Smooth muscle cell (in vitro differentiated cells): ENCODE measurements around the gene NPAS2. TPM values are rescaled to one million over a fixed set of nuclear protein-coding genes. Genes with fewer than 3 reads are reported as not detected.
A peak's percentile ranks its signal among the peaks of the same experiment; 100 is the strongest.

ENCODE experiments used
- DNase-seq: peaks from one replicate; lab custom pipeline; 2025; ENCODE audit not compliant: unreplicated experiment; lab: John Stamatoyannopoulos, UW
- H2AFZ ChIP-seq: fragments of 200-600 bp; sonication (generic); 2 replicates; pipeline ENCODE4 v1.6.0; 2016; ENCODE audit warnings: antibody characterized with exemption, low read depth, mild to moderate bottlenecking
- H3F3A ChIP-seq: fragments of 200-600 bp; sonication (generic); 2 replicates; pipeline ENCODE4 v1.6.0; 2017; ENCODE audit warnings: antibody characterized with exemption, low read depth
- H3K27ac ChIP-seq: fragments of 200-600 bp; sonication (generic); 2 replicates; pipeline ENCODE4 v1.5.1; 2016; ENCODE audit warnings: low read depth, mild to moderate bottlenecking
- H3K27me3 ChIP-seq: fragments of 200-600 bp; sonication (generic); 2 replicates; pipeline ENCODE4 v1.6.1; 2016; ENCODE audit warnings: low read depth, mild to moderate bottlenecking
- H3K36me3 ChIP-seq: fragments of 200-600 bp; sonication (generic); 2 replicates; pipeline ENCODE4 v1.5.1; 2016; ENCODE audit warnings: low read depth
- H3K4me1 ChIP-seq: fragments of 200-600 bp; sonication (generic); 2 replicates; pipeline ENCODE4 v1.5.1; 2016; ENCODE audit warnings: low read depth
- H3K4me2 ChIP-seq: fragments of 200-600 bp; sonication (generic); 2 replicates; pipeline ENCODE4 v1.6.0; 2016; ENCODE audit warnings: mild to moderate bottlenecking
- H3K4me3 ChIP-seq: fragments of 200-600 bp; sonication (generic); 2 replicates; pipeline ENCODE4 v1.5.1; 2016; ENCODE audit warnings: mild to moderate bottlenecking
- H3K79me2 ChIP-seq: fragments of 200-600 bp; sonication (generic); 2 replicates; pipeline ENCODE4 v1.6.0; 2016; ENCODE audit warnings: low read depth, mild to moderate bottlenecking
- H3K9ac ChIP-seq: fragments of 200-600 bp; sonication (generic); 2 replicates; pipeline ENCODE4 v1.6.0; 2016; ENCODE audit warnings: low read depth
- H3K9me3 ChIP-seq: fragments of 200-600 bp; sonication (generic); replicated peaks from 2 replicates; pipeline ENCODE4 v1.5.1; 2016; ENCODE audit warnings: low read depth
- H4K20me1 ChIP-seq: fragments of 200-600 bp; sonication (generic); 2 replicates; pipeline ENCODE4 v1.6.0; 2016; ENCODE audit warnings: low read depth
- CTCF ChIP-seq: fragments of 200-600 bp; sonication (generic); IDR thresholded peaks from 2 replicates; pipeline ENCODE4 v1.5.1; 2017; ENCODE audit warnings: borderline replicate concordance, mild to moderate bottlenecking, antibody characterized with exemption; ENCODE audit not compliant: insufficient read depth, poor library complexity, severe bottlenecking
- WGBS: methylation state at CpG from one replicate; pipeline ENCODE4 v1.1.7; 2016; ENCODE audit warnings: low lambda C conversion rate; 5-methylcytosine and 5-hydroxymethylcytosine counted together
- polyA plus RNA-seq: library from polyadenylated mRNA; unstranded; fragments of >200 nt; fragmentation: Nextera tagmentation; extraction: Ambion mirVana; gene quantifications from 2 replicates; pipeline ENCODE4 v1.2.1, GENCODE V29; 2016
- total RNA-seq: library from RNA; depleted of rRNA; stranded (reverse); fragments of >200 nt; gene quantifications from 2 replicates; pipeline ENCODE4 v1.2.3, GENCODE V29; 2014

Gene NPAS2
- total and polyA plus RNA-seq, 2 experiments from 2014 or later: 20.2 to 20.7 TPM

- Histone ChIP-seq H3K27ac (no peak overlapping the region), H3K27me3 (no peaks in the 10 kb centered on the region), H3K79me2 (no peaks in the 10 kb centered on the region), H3K4me3 (no peak overlapping the region), H3K36me3 (no peaks in the 10 kb centered on the region), H3K4me1 (peaks cover 4% of the 10 kb centered on the region), H3K4me2 (no peak overlapping the region), H4K20me1 (no peaks in the 10 kb centered on the region), H3K9me3 (no peaks in the 10 kb centered on the region), H3F3A (no peaks in the 10 kb centered on the region), H3K9ac (no peak overlapping the region), H2AFZ (no peak overlapping the region)
- WGBS: 91% methylated on average over 6 of the region's 6 CpGs
- TF ChIP-seq CTCF: no peak
- DNase-seq: no peak
Observed at GRCh38 chr2:100954044-100954420, 134.1 kb downstream of the NPAS2 start.

DNA sequence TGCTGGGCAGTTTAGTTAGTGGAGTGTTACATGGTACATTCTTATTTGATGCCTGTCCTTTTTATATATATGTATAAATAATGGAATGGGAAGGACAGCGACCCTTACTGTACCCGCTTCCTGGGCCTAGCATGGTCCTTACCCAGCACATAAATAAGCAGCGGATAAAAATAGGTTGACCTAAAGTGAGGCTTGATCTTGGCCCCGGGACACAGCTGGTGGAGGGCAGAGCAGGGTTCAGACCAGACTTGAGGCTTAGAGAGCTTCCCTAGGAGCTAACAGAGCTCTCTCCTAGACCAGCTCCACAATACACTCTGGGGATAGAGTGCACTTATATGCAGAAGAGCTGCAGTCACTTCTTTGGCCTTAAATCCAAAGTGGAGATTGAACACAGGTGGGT is 135.3 kb downstream of the NPAS2 start:
- DNase-seq: no peak
- WGBS: 97% methylated on average over 4 of the region's 4 CpGs
- H3K36me3 ChIP-seq: no peaks in the 10 kb centered on the region

DNA sequence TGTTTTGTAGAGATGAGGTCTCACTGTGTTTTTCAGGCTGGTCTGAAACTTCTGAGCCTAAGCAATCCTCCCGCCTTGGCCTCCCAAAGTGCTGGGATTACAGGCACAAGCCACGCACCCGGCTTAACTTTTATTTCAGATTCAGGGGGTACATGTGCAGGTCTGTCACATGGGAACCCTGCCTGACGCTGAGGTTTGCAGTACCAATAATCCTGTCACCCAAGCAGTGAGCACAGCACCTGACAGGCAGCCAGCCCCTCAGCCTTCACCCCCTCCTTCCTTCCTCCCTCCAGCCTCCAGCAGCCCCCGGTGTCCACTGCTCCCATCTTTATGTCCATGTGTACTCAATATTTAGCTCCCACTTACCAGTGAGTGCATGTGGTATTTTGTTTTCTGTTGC is 136.1 kb downstream of the NPAS2 start:
- H2AFZ ChIP-seq: no peak overlapping the region
- no peaks in the 10 kb centered on the region for H3K9me3 ChIP-seq
- H3F3A ChIP-seq: no peaks in the 10 kb centered on the region
- H3K36me3 ChIP-seq: no peaks in the 10 kb centered on the region
- 99% methylated on average over 5 of the region's 5 CpGs for WGBS
- no peak overlapping the region for H3K4me3 ChIP-seq
- no peak for TF ChIP-seq CTCF
- H3K27me3 ChIP-seq: no peaks in the 10 kb centered on the region
- H3K4me1 ChIP-seq: no peaks in the 10 kb centered on the region
- no peaks in the 10 kb centered on the region for H4K20me1 ChIP-seq
- DNase-seq: no peak
- H3K79me2 ChIP-seq: no peaks in the 10 kb centered on the region
- no peak overlapping the region for H3K27ac ChIP-seq
- H3K4me2 ChIP-seq: no peak overlapping the region
- H3K9ac ChIP-seq: no peak overlapping the region

More for the DNA sequence above, 135.3 kb downstream of the NPAS2 start:
- H3K9me3 ChIP-seq: no peaks in the 10 kb centered on the region
- no peak overlapping the region for H3K4me3 ChIP-seq
- H3K27ac ChIP-seq: no peak overlapping the region
- no peaks in the 10 kb centered on the region for H3K4me1 ChIP-seq
- H3K79me2 ChIP-seq: no peaks in the 10 kb centered on the region
- TF ChIP-seq CTCF: no peak
- H3F3A ChIP-seq: no peaks in the 10 kb centered on the region
- no peaks in the 10 kb centered on the region for H4K20me1 ChIP-seq
- no peak overlapping the region for H2AFZ ChIP-seq
- no peak overlapping the region for H3K9ac ChIP-seq
- no peaks in the 10 kb centered on the region for H3K27me3 ChIP-seq
- H3K4me2 ChIP-seq: no peak overlapping the region

DNA sequence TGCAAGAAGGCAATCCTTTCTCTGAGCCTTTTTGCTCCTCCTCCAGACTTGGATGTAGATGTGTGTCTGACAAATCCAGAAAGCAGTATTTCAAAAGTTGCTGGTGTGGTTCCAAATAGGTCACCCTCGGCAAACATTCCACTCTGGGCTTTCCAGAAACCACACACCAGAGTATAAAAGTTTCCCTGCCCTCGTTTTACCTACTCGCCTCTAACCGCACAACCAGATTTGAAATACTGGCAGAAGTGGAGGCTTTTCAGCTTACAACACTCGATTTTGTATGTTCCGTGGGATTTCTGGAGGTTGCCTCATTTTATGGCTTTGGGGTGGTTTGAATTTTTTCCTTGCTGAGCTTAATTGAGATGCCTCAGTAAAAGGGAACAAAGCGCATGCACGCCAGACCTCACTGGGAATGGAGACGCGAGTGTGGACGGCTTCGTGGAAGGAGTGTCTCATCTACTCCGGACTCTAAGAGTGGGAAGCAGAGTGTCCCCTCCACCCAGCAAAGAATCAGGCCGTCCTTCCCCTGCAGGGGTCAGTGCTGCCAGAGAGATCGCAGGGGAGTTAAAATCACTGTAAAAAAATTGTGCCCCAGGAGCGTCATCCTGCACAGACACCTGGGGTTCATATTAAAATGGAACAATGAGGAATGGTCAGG is 138.2 kb downstream of the NPAS2 start:
- peak; percentile 5 for TF ChIP-seq CTCF
- H3K4me2 ChIP-seq: peak overlapping the region; percentile 66
- no peaks in the 10 kb centered on the region for H3K4me1 ChIP-seq
- no peak overlapping the region for H3K4me3 ChIP-seq
- H3K27me3 ChIP-seq: no peaks in the 10 kb centered on the region
- peak overlapping the region; percentile 76 for H3K27ac ChIP-seq
- H4K20me1 ChIP-seq: no peaks in the 10 kb centered on the region
- H3K36me3 ChIP-seq: no peaks in the 10 kb centered on the region
- no peaks in the 10 kb centered on the region for H3K79me2 ChIP-seq
- no peak overlapping the region for H2AFZ ChIP-seq
- WGBS: 48% methylated on average over 16 of the region's 16 CpGs
- peak; percentile 4 for DNase-seq
- H3F3A ChIP-seq: no peaks in the 10 kb centered on the region
- H3K9me3 ChIP-seq: no peaks in the 10 kb centered on the region
- H3K9ac ChIP-seq: peak overlapping the region; percentile 7
